CD4-positive, alpha-beta T cell treated with Interleukin-6 at 100 ng/mL for 8 hours (primary cell): ENCODE data around the gene TIMM13.
"Not testable (repeated sequence)": the region's sequence is repeated elsewhere in the genome, so short reads cannot be mapped to it uniquely, and the experiment has no call there.

Experiments
- DNase-seq: peaks from one replicate; pipeline ENCODE4 v3.0.0-alpha.2; 2020; ENCODE audit warnings: mixed read lengths, low spot score

TIMM13 gene

DNA sequence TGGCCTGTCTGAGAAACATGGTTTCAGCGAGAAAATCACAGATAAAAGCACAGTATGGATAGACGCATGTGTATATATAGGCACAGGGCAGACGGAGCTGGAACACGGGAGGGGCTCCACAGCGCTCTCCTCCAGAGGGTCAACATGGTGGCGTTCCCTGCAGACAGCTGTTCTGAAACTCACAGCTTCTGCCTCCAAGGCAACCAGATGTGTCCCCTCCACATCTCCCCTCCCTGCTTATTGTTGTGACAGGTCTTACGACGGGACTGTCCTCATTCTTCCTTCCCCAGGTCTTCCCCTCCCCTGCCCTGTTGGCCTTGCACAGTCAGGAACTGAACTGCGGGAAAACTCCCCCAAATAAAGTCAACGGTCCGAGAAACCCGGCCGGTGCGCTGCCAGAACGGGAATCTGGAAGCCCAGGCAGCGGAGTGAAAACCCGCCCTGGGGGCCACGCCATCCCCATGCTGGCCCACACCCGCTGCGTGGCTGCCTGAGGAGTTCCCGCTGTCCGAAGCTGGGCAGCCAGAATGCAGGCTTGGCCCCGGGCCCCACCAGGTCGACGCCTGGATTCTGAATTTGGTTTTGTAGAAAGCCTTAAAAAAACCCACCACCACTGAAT, 2.6 kb upstream of the TIMM13 start:
- no peak for DNase-seq

DNA sequence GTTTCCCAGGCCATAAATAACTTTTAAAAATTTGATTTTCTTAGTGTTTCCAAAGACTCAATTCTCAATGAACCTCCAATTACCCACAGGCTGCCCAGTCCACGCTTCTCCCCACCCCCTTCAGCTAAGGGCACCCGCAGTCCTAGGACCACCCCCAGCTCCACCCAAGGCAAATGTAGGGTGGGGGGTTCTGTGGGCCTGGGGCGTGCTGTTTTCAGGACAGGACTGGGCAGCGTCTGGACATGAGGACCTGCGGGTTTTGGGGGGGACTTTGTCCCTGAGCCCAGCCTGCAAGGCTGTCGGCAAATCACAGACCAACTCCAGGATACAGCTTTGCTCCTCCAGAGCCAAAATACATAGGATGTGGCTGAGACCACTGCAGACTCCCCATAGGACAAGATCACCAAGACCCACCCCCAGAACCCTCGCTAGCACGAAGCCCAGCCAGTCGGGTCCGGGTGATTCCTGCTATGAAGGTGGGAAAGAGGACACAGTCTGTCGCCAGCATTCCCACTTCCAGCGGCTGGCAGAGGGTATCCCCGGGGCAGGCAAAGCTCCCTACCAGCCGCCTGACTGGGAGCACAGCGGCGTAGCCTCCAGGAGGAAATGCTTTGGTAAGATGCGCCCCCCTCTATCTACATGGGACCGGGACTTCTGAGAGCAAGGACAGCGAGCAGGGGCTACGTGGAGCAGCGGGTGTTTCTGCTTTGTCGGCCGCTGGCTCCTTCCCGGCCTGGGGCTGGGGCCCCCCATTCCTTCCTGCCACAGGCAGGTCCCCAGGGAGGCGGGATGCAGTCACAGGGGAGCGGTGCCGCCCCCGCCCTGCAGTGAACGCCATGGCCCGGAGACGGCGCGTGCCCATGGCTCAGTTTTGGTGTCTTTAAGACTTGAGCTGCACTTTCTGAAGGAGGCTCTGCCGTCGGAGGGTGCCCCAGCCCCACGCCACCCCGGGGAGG, 1.6 kb upstream of the TIMM13 start:
- no peak for DNase-seq

DNA sequence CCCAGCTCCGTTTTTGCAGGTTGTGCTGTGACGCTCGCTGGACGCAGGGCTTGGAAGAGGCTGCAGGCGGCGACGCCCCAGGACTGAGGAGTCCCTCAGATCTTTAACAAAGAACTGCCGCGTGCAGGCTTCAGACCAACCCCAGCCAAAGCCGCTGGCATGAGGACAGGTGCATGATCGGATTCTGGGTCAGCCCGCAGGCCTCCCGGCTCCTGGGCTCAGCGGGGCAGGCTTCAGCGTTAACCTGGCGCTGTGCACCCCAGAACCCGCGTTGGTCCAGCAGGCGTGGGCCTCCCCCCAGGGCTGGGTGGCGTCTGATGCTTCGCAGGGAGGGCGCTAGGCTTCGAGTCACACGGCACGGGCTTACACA, 920 bp upstream of the TIMM13 start:
- no peak for DNase-seq

DNA sequence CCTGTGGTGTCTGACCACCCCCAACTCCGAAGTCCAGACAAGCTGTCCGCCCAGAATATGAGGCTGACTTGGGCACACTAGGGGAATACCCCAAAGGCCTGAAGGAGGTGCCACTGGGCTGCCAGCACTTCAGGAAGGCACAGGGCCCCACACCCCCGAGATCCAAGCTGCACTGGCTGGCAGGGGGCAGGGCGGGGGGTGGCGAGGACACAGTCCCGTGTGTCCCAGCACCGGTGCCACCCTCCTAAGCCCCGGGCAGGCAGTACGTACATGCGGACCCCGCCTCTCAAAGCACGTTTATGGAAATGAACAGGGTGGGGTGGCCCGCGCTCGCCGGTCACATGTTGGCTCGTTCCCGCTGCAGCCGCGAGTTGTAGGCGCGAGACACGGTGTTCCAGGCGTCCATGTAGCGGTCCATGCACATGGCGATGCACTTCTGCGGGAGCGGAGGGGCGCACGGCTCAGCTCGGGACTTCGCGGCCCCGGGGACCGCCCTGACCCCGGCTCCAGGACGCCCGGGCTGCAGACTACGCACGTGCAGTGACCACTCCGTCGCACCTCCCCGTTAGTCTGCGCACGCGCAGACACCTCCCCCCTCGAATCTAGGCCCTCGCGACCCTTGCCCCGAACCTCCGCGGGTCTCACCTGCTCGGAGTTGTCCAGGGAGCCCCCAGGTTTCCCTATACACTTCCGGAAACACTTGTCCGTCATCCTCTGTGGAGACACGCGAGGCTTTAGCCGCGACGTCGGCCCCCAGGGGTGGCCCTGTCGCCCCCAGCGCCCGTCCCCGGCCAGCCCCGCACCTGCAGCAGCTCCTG, 566 bp downstream of the TIMM13 start:
- DNase-seq, result no peak

DNA sequence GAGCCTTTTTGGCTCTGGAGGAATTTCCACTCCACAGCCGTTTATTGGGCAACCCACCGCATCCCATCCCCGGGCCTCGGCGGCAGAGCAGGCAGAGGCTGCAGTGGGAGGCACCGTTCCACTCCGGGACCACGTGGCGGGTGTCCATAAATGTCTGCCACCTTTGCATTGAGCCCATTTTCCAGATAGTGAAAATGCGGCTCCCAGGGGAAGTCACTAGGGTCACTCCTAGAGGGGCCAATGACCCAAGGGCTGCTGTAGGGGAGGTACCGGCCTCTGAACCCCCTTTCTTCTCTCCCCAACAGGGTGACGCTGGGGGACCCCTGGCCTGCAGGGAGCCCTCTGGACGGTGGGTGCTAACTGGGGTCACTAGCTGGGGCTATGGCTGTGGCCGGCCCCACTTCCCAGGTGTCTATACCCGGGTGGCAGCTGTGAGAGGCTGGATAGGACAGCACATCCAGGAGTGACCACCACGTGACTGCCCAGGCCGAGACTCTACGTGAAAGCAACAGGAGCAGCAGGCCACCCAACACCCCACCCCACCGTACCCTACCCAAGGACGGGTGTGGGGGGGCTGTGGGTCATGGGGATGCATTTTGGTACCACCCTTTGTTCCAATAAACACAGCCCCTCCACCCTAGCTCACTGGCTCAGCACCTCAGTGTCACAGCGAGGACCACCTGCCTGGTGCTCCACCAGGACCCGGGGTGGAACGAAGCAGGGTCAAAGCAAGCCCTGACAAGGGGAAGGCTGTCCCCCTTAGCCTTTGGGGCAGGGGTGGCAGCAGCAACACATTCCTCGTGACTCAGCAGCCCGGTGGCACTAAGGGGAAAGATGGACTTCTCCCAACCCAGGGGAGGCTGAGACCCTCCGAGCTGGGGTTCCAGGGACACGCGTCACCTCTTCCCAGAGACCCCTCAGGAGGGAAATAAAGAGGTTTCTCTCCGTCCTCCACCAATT, 1.5 kb downstream of the TIMM13 start:
- no peak for DNase-seq

DNA sequence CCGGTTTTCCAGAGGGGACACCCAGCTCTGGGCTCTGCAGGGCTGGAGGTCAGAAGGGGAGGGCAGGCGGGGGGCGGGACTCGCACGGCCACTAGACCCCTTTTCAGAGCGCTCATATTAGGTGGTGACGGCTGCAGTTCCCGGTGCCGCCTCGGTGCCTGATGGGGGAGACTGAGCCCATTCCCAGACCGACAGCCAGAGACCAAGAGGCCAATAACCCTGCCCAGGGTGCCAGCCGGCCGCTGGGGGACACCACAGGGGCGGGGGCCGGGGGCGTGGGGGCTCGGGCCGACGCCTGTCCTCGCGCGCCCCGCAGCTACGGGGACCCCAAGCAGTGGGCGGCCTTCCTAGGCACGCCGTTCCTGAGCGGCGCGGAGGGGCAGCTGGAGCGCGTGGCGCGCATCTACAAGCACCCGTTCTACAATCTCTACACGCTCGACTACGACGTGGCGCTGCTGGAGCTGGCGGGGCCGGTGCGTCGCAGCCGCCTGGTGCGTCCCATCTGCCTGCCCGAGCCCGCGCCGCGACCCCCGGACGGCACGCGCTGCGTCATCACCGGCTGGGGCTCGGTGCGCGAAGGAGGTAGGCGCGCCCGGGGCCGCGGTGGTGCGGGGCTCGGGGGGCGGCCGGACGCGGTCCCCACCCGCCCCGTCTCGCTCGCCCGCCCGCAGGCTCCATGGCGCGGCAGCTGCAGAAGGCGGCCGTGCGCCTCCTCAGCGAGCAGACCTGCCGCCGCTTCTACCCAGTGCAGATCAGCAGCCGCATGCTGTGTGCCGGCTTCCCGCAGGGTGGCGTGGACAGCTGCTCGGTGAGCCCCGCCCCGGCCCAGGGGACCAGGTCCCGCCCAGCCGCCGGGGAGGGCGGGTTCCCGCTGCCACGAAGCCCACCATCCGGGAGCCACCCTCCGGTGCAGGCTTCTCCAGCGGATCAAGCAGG, 2.4 kb downstream of the TIMM13 start:
- no peak for DNase-seq

DNA sequence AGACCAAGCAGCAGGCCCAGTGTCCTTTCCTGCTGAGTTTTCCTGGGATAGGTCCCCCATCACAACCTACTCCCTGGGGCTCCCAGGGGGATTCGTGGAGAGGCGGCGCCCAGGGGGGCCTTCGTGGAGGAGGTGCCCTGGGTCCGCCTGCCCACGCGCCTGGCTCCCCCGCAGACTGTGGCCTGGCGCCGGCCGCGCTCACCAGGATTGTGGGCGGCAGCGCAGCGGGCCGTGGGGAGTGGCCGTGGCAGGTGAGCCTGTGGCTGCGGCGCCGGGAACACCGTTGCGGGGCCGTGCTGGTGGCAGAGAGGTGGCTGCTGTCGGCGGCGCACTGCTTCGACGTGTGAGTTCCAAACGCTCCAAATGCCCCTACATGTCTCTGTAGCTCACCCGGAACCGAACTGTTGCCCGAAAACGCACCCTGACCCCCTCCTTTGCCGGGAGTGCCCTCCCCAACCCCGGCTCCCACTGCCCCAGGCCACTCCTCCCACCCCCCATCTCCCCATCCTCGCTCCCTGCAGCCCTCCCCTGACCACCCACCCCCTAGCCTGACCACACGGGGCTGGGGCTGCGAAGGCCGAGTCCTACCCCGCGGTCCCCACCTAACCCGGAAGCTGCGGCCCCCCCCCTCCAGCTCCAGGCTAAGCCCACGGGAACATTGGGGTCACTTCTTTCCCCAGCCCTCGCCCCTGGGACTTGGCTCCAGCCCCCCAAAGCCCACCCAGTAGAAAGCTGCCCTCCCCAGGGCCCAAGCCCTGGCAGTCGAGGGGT, 3.3 kb downstream of the TIMM13 start:
- DNase-seq, result no peak

DNA sequence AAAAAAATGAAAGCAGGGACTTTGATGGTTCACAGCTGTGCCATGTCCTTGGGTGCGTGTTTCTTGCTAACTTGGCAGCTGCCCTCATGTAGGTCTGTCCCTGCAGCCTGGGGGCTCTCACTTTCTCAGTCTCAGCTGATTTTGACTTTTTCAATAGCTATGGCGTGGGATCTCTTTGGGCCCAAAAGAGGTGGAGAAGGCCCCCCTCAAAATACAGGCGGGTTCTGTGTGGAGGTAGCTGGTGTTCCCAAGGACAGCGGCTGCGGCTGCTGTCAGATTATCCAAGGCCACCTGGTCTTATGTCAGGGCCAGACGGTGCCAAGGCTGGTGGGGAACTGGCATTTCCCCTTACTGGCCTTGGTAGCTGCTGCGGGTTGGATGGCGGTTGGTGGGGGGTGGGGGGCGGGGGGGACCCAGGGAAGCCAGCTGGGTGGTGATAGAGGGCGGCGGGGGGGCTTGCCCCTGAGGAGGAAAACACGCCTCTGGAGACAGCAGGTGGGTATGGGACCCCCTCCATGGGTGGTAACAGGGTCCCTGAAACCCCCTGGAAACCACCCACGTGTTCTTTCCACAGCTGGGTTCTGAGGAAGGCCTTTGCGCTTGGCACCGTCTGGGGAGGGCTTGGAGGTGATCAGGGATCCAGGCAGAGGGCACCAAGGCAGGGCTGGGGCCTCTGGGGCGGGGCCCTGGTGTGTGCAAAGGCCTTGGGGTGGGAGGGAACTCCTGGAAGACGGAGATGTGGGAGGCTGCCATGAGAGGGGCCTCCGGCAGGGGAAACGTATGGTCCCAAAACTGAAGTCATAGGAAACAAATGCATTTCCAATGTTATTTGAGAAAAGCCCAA, 4.1 kb downstream of the TIMM13 start:
- DNase-seq, result no peak

DNA sequence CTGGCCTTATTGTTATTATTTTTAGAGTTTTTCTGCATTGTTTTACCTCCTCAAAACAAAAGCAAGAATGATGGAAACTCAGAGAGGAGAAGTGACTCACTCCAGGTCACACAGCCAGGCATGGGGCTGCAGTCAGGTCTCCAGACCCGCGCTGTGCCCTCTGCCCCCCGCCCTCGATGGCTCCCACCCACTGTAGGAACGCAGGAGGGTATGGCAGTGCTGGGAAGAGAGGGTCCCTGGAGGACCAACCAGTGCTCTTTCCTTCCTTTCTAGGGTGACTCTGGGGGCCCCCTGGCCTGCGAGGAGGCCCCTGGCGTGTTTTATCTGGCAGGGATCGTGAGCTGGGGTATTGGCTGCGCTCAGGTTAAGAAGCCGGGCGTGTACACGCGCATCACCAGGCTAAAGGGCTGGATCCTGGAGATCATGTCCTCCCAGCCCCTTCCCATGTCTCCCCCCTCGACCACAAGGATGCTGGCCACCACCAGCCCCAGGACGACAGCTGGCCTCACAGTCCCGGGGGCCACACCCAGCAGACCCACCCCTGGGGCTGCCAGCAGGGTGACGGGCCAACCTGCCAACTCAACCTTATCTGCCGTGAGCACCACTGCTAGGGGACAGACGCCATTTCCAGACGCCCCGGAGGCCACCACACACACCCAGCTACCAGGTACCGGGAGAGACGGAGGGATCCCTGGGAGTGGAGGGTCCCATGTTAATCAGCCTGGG, 5.6 kb downstream of the TIMM13 start:
- DNase-seq, result no peak

DNA sequence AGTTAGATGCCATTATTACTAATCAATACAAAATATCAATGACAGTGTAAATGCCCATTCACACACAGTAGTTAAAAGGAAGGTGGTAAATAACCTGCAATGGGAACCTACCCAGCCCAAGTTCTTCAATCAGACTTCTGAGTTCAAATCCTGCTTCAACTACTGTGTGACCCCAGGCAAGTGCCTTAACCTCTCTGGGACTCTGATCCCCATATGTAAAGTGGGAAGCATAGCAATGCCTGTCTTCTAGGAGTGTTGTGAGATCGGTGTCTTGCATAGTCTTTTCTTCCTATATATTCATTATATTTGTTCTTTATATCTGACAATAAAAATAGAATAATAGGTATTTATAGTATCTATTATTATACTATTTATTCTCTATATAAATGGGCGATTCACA, 6.9 kb downstream of the TIMM13 start:
- no peak for DNase-seq

DNA sequence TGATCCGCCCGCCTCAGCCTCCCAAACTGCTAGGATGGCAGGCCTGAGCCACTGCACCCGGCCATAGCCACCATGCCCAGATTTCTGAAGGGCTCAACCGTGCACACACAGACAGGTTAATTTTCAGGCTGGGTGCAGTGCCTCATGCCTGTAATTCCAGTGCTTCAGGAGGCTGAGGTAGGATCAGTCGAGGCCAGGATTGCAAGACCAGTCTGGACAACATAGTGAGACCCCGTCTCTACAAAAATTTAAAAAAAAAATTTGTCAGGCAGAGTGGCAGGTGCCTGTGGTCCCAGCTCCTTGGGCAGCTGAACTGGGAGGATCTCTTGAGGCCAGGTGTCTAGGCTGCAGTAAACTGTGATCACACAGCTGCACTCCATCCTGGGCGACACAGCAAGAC, 7.6 kb downstream of the TIMM13 start:
- DNase-seq, result no peak

DNA sequence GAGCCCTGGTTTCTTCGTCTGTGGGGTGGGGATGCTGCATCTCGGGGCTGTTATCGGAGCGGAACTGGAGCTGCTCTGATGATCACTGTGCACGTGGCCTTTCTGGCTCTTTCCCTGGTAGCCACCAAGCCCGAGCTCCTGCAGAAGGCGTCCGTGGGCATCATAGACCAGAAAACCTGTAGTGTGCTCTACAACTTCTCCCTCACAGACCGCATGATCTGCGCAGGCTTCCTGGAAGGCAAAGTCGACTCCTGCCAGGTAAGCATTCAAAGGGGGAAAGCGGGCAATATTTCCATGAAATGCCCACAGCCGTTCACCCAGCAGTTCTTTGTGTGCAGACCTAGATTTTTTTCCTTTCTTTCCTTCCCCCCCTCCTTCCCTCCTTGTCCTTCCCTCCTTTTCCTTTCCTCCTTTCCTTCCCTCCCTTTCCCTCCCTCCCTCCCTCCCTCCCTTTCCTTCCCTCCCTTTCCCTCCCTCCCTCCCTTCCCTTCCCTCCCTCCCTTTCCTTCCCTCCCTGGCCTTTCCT, 9.4 kb downstream of the TIMM13 start:
- DNase-seq, result no peak

DNA sequence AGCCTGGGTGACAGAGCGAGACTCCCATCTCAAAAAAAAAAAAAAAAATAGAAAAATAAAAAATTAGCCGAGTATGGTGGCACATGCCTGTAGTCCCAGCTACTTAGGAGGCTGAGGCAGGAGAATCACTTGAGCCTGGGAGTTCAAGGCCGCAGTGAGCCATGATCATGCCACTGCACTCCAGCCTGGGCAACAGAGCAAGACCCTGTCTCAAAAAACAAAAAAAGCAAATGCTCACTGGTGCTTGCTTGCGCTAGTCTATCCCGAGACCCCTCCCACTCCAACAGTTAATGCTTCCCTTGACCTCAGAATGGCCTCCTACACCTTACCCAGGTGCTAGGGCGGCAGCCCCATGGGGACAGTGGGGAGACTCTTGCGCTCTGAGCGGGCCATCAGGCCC, 9.9 kb downstream of the TIMM13 start:
- DNase-seq, result not testable (repeated sequence)

DNA sequence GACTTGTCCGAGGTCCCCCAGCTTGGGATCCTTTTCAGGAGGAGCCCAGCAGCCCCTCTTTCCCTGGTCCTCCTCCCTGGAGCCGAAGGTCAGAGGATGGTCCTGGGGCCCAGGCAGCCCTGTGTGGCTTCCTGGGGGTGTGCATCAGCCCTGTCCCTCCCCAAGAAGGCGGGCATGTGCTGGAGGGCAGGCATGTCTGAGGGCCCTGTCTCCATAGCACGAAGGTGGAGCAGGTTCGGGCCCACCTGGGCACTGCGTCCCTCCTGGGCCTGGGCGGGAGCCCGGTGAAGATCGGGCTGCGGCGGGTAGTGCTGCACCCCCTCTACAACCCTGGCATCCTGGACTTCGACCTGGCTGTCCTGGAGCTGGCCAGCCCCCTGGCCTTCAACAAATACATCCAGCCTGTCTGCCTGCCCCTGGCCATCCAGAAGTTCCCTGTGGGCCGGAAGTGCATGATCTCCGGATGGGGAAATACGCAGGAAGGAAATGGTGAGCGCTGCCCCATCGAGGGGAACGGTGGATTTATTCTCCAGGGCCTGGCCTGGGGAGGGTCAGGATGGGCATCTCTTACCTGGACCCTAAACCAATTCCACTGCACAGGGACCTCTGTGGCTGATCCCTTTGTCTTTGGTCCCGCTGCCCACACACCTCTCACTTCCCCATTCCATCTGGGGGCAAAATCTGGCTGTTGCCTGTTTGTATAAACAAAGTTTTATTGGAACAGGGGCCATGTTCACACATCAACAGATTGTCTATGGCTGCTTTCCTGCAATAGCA, 10.9 kb downstream of the TIMM13 start:
- no peak for DNase-seq

DNA sequence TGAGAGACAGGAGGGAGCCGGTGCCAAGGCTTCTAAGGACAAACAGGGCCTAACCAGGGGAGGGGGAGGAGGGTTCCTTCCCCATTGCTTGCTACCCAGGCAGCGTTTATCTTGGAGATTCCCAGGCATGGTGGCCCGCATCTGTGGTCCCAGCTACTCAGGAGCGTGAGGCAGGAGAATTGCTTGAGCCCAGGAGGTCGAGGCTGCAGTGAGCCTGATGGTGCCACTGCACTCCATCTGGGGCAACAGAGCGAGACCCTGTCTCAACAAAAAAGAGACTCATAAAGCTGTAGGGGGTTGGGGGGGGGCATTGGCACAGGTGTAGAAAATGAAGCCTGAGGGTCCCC, 11.4 kb downstream of the TIMM13 start:
- no peak for DNase-seq

DNA sequence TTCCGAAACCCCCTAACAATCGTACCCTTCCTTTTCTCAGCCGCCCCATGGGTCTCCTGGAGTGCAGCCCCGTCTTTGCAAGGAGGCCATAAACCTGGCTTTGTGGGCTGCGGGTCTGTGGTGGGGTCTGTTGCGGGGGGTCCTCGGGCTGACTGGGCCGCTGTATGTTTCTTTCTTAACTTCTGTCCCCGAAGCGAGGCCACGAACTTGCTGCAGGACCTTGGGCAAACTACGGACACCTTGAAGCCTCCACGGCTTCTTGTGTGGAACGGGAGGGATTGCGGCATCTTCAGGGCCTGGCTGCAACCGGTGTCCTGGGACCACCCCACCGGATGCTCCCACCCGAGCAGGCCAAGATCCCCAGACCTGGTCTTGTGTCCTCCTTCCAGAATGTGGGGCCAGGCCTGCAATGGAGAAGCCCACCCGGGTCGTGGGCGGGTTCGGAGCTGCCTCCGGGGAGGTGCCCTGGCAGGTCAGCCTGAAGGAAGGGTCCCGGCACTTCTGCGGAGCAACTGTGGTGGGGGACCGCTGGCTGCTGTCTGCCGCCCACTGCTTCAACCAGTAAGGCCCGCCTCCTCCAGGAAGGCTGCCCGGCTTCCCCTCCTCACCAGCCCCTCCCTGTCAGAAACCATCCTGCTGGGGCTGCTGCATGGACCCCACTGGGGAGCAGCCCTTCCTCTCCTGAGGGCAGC, 12.0 kb downstream of the TIMM13 start:
- DNase-seq, result no peak
